WTC11 (cell line): ENCODE results near the gene SEC22A. TPM values are rescaled to one million over a fixed set of nuclear protein-coding genes. Genes with fewer than 3 reads are reported as not detected.
A peak's percentile ranks its signal among the peaks of the same experiment; 100 is the strongest.

Experiments used
- ATAC-seq: fragments of 200-7000 bp; cut with Tn5 transposase; 2 replicates; pipeline ENCODE4 v1.10.0; 2021; ENCODE audit warnings: mild to moderate bottlenecking, moderate library complexity
- CTCF ChIA-PET: fragments of 300-600 bp; sonication (Branson Sonifier 250); formaldehyde crosslinking; loops from one replicate; lab custom pipeline; 2021; ENCODE audit warnings: antibody characterized with exemption; lab: Charles Lee
- POLR2A ChIA-PET: fragments of 350-600 bp; sonication (Branson Sonifier 250); formaldehyde crosslinking; loops from one replicate; lab custom pipeline; 2021; ENCODE audit warnings: antibody characterized with exemption; lab: Charles Lee
- DNase-seq: peaks from one replicate; pipeline ENCODE4 v3.0.0; 2021; ENCODE audit warnings: low spot score
- H3K27ac Mint-ChIP-seq: 2 replicates; pipeline ENCODE4 v1.8.0; 2021; ENCODE audit warnings: mixed read lengths
- H3K27me3 Mint-ChIP-seq: 2 replicates; pipeline ENCODE4 v1.8.0; 2021; ENCODE audit warnings: low read depth, mild to moderate bottlenecking, moderate library complexity, mixed read lengths
- H3K36me3 Mint-ChIP-seq: 2 replicates; pipeline ENCODE4 v1.8.0; 2021; ENCODE audit warnings: mixed read lengths
- H3K4me1 Mint-ChIP-seq: 2 replicates; pipeline ENCODE4 v1.8.0; 2022; ENCODE audit warnings: mixed read lengths
- H3K4me3 Mint-ChIP-seq: 2 replicates; pipeline ENCODE4 v1.8.0; 2021; ENCODE audit warnings: mild to moderate bottlenecking, moderate library complexity, mixed read lengths
- H3K9me3 Mint-ChIP-seq: 2 replicates; pipeline ENCODE4 v1.8.0; 2021; ENCODE audit warnings: mixed read lengths
- ATF1 ChIP-seq: sonication (generic); formaldehyde crosslinking; IDR thresholded peaks from 2 replicates; pipeline ENCODE4 v1.8.1; 2023; ENCODE audit warnings: mild to moderate bottlenecking, moderate library complexity, missing genetic modification reagents
- ATF2 ChIP-seq: sonication (generic); formaldehyde crosslinking; IDR thresholded peaks from 2 replicates; pipeline ENCODE4 v1.8.1; 2022; ENCODE audit warnings: low read depth, missing genetic modification reagents, borderline replicate concordance
- FOXJ3 ChIP-seq: sonication (generic); formaldehyde crosslinking; IDR thresholded peaks from 2 replicates; pipeline ENCODE4 v1.9.0; 2021; ENCODE audit warnings: missing genetic modification reagents, mild to moderate bottlenecking, borderline replicate concordance
- FOXK1 ChIP-seq: sonication (generic); formaldehyde crosslinking; IDR thresholded peaks from 2 replicates; pipeline ENCODE4 v1.8.0; 2022; ENCODE audit warnings: mild to moderate bottlenecking, moderate library complexity, missing genetic modification reagents
- GRHL2 ChIP-seq: fragments of 250-450 bp; sonication (Bioruptor Pico); IDR thresholded peaks from 2 replicates; pipeline ENCODE4 v1.8.0; 2022; ENCODE audit warnings: mild to moderate bottlenecking, moderate library complexity; ENCODE audit not compliant: insufficient replicate concordance, severe bottlenecking
- HMGXB4 ChIP-seq: sonication (generic); formaldehyde crosslinking; IDR thresholded peaks from 2 replicates; pipeline ENCODE4 v1.8.1; 2023; ENCODE audit warnings: mild to moderate bottlenecking, moderate library complexity, missing genetic modification reagents
- IRF1 ChIP-seq: sonication (generic); formaldehyde crosslinking; IDR thresholded peaks from 2 replicates; pipeline ENCODE4 v1.8.0; 2023; ENCODE audit warnings: missing genetic modification reagents
- MXD4 ChIP-seq: fragments of 250-450 bp; sonication (Bioruptor Pico); IDR thresholded peaks from 2 replicates; pipeline ENCODE4 v1.8.0; 2021; ENCODE audit warnings: mild to moderate bottlenecking, moderate library complexity, borderline replicate concordance
- NFATC4 ChIP-seq: fragments of 250-450 bp; sonication (Bioruptor Pico); IDR thresholded peaks from 2 replicates; pipeline ENCODE4 v1.9.0; 2021; ENCODE audit warnings: mild to moderate bottlenecking
- NFYB ChIP-seq: sonication (generic); formaldehyde crosslinking; conservative IDR thresholded peaks from 2 replicates; pipeline ENCODE4 v1.8.0; 2022; ENCODE audit warnings: low read depth, missing genetic modification reagents
- OVOL2 ChIP-seq: fragments of 250-450 bp; sonication (Bioruptor Pico); IDR thresholded peaks from 2 replicates; pipeline ENCODE4 v1.9.0; 2021; ENCODE audit warnings: mild to moderate bottlenecking, borderline replicate concordance
- PRRX2 ChIP-seq: fragments of 250-450 bp; sonication (Bioruptor Pico); IDR thresholded peaks from 2 replicates; pipeline ENCODE4 v1.8.0; 2021; ENCODE audit warnings: mild to moderate bottlenecking
- SOX15 ChIP-seq: fragments of 250-450 bp; sonication (Bioruptor Pico); IDR thresholded peaks from 2 replicates; pipeline ENCODE4 v1.9.0; 2021; ENCODE audit warnings: mild to moderate bottlenecking
- TEAD4 ChIP-seq: sonication (generic); formaldehyde crosslinking; IDR thresholded peaks from 2 replicates; pipeline ENCODE4 v1.8.0; 2022; ENCODE audit warnings: mild to moderate bottlenecking, missing genetic modification reagents
- ZNF423 ChIP-seq: fragments of 250-450 bp; sonication (Bioruptor Pico); IDR thresholded peaks from 2 replicates; pipeline ENCODE4 v2.1.2; 2022; ENCODE audit warnings: mild to moderate bottlenecking, moderate library complexity
- ZNF671 ChIP-seq: fragments of 250-450 bp; sonication (Bioruptor Pico); IDR thresholded peaks from 2 replicates; pipeline ENCODE4 v1.8.0; 2021; ENCODE audit warnings: mild to moderate bottlenecking
- total RNA-seq: library from RNA; stranded (reverse); gene quantifications from 3 replicates; pipeline ENCODE4 v1.2.3, GENCODE V29; 2021
- TF ChIP-seq, protein P1 (sequence below): fragments of 250-450 bp; sonication (Bioruptor Pico); IDR thresholded peaks from 2 replicates; pipeline ENCODE4 v1.9.0; 2021; ENCODE audit warnings: mild to moderate bottlenecking
- TF ChIP-seq, protein P2 (sequence below): sonication (generic); formaldehyde crosslinking; IDR thresholded peaks from 2 replicates; pipeline ENCODE4 v1.8.1; 2023; ENCODE audit warnings: mild to moderate bottlenecking, missing genetic modification reagents, borderline replicate concordance
- TF ChIP-seq, protein P3 (sequence below): sonication (generic); formaldehyde crosslinking; IDR thresholded peaks from 2 replicates; pipeline ENCODE4 v1.8.0; 2022; ENCODE audit warnings: missing genetic modification reagents
- TF ChIP-seq, protein P4 (sequence below): fragments of 250-450 bp; sonication (Bioruptor Pico); IDR thresholded peaks from 2 replicates; pipeline ENCODE4 v1.8.0; 2021; ENCODE audit warnings: mild to moderate bottlenecking

The SEC22A gene
- total RNA-seq, 1 experiment from 2014 or later: 12.6 TPM

DNA sequence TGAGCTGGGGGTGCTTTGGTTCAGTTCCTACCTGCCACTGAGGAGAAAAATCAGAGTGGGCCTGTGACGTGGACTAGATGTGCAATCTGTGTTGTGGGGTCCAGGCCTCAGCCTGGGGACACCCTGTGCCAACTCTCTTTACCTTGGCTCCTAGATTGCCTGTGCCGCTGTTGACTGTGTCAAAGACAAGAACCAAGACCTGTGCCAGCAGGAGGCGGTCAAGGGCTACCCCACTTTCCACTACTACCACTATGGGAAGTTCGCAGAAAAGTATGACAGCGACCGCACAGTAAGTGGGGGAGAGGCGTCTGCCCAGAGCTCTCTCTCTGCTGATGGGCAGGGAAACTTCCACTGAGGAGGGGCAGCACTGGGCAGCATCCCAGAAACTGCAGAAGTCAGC is 40.6 kb upstream of the SEC22A start:
- no peaks in the 10 kb centered on the region for H3K27me3 Mint-ChIP-seq
- peak; percentile 64 for DNase-seq
- no peak overlapping the region for H3K27ac Mint-ChIP-seq
- TF ChIP-seq MXD4 (CRISPR knock-in tag) (no peak), ZNF671 (no peak), OVOL2 (CRISPR knock-in tag) (no peak), FOXK1 (CRISPR knock-in tag) (no peak), PRRX2 (CRISPR knock-in tag) (no peak), NFATC4 (CRISPR knock-in tag) (no peak), FOXJ3 (CRISPR knock-in tag) (no peak), ATF2 (CRISPR knock-in tag) (no peak)
- TF ChIP-seq, protein P1, sequence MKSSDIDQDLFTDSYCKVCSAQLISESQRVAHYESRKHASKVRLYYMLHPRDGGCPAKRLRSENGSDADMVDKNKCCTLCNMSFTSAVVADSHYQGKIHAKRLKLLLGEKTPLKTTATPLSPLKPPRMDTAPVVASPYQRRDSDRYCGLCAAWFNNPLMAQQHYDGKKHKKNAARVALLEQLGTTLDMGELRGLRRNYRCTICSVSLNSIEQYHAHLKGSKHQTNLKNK (CRISPR knock-in tag): no peak
- TF ChIP-seq, protein P2, sequence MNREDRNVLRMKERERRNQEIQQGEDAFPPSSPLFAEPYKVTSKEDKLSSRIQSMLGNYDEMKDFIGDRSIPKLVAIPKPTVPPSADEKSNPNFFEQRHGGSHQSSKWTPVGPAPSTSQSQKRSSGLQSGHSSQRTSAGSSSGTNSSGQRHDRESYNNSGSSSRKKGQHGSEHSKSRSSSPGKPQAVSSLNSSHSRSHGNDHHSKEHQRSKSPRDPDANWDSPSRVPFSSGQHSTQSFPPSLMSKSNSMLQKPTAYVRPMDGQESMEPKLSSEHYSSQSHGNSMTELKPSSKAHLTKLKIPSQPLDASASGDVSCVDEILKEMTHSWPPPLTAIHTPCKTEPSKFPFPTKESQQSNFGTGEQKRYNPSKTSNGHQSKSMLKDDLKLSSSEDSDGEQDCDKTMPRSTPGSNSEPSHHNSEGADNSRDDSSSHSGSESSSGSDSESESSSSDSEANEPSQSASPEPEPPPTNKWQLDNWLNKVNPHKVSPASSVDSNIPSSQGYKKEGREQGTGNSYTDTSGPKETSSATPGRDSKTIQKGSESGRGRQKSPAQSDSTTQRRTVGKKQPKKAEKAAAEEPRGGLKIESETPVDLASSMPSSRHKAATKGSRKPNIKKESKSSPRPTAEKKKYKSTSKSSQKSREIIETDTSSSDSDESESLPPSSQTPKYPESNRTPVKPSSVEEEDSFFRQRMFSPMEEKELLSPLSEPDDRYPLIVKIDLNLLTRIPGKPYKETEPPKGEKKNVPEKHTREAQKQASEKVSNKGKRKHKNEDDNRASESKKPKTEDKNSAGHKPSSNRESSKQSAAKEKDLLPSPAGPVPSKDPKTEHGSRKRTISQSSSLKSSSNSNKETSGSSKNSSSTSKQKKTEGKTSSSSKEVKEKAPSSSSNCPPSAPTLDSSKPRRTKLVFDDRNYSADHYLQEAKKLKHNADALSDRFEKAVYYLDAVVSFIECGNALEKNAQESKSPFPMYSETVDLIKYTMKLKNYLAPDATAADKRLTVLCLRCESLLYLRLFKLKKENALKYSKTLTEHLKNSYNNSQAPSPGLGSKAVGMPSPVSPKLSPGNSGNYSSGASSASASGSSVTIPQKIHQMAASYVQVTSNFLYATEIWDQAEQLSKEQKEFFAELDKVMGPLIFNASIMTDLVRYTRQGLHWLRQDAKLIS (CRISPR knock-in tag): no peak
- ATAC-seq: peak; percentile 74
- H3K36me3 Mint-ChIP-seq: peaks cover 49% of the 10 kb centered on the region
- ChIA-PET POLR2A (no interaction called here), CTCF (interaction anchor here (0.6 kb wide), 1 partner anchor 86 kb away, joined by 3 read pairs; no protein-coding TSS in a partner anchor)
- H3K4me3 Mint-ChIP-seq: no peak overlapping the region
- peaks cover 12% of the 10 kb centered on the region for H3K9me3 Mint-ChIP-seq
- no peaks in the 10 kb centered on the region for H3K4me1 Mint-ChIP-seq

- POLR2A ChIA-PET: no interaction called here
- H3K36me3 Mint-ChIP-seq: peaks cover 62% of the 10 kb centered on the region
- peaks cover 23% of the 10 kb centered on the region for H3K9me3 Mint-ChIP-seq
- ATAC-seq (no peak), DNase-seq (no peak)
- no peak for TF ChIP-seq HMGXB4 (CRISPR knock-in tag)
- CTCF ChIA-PET: no interaction called here
- no peaks in the 10 kb centered on the region for H3K27me3 Mint-ChIP-seq
- no peak overlapping the region for H3K4me3 Mint-ChIP-seq
- no peaks in the 10 kb centered on the region for H3K4me1 Mint-ChIP-seq
- peak overlapping the region; percentile 61; the same call in 1 of the 2 replicates for H3K27ac Mint-ChIP-seq
Observed at GRCh38 chr3:123163141-123163540, 38.6 kb upstream of the SEC22A start.

GRCh38 chr3:123165163-123165562 is 36.6 kb upstream of the SEC22A start:
- POLR2A ChIA-PET: no interaction called here
- Mint-ChIP-seq H3K4me3 (no peak overlapping the region), H3K4me1 (no peaks in the 10 kb centered on the region), H3K27me3 (no peaks in the 10 kb centered on the region), H3K9me3 (peaks cover 23% of the 10 kb centered on the region), H3K27ac (no peak overlapping the region), H3K36me3 (peaks cover 61% of the 10 kb centered on the region)
- DNase-seq (no peak), ATAC-seq (no peak)
- CTCF ChIA-PET: no interaction called here
- TF ChIP-seq TEAD4 (CRISPR knock-in tag) (no peak), ATF1 (CRISPR knock-in tag) (no peak), NFYB (CRISPR knock-in tag) (no peak), SOX15 (CRISPR knock-in tag) (no peak), GRHL2 (CRISPR knock-in tag) (no peak), ZNF423 (CRISPR knock-in tag) (no peak), IRF1 (CRISPR knock-in tag) (no peak)
- TF ChIP-seq, protein P3, sequence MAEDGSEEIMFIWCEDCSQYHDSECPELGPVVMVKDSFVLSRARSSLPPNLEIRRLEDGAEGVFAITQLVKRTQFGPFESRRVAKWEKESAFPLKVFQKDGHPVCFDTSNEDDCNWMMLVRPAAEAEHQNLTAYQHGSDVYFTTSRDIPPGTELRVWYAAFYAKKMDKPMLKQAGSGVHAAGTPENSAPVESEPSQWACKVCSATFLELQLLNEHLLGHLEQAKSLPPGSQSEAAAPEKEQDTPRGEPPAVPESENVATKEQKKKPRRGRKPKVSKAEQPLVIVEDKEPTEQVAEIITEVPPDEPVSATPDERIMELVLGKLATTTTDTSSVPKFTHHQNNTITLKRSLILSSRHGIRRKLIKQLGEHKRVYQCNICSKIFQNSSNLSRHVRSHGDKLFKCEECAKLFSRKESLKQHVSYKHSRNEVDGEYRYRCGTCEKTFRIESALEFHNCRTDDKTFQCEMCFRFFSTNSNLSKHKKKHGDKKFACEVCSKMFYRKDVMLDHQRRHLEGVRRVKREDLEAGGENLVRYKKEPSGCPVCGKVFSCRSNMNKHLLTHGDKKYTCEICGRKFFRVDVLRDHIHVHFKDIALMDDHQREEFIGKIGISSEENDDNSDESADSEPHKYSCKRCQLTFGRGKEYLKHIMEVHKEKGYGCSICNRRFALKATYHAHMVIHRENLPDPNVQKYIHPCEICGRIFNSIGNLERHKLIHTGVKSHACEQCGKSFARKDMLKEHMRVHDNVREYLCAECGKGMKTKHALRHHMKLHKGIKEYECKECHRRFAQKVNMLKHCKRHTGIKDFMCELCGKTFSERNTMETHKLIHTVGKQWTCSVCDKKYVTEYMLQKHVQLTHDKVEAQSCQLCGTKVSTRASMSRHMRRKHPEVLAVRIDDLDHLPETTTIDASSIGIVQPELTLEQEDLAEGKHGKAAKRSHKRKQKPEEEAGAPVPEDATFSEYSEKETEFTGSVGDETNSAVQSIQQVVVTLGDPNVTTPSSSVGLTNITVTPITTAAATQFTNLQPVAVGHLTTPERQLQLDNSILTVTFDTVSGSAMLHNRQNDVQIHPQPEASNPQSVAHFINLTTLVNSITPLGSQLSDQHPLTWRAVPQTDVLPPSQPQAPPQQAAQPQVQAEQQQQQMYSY (CRISPR knock-in tag): no peak
- TF ChIP-seq, protein P4, sequence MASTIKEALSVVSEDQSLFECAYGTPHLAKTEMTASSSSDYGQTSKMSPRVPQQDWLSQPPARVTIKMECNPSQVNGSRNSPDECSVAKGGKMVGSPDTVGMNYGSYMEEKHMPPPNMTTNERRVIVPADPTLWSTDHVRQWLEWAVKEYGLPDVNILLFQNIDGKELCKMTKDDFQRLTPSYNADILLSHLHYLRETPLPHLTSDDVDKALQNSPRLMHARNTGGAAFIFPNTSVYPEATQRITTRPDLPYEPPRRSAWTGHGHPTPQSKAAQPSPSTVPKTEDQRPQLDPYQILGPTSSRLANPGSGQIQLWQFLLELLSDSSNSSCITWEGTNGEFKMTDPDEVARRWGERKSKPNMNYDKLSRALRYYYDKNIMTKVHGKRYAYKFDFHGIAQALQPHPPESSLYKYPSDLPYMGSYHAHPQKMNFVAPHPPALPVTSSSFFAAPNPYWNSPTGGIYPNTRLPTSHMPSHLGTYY (CRISPR knock-in tag): no peak
